Stimulated activated naive CD4-positive, alpha-beta T cell treated with Interleukin-2 at 50 U/mL for 16 hours (primary cell): ENCODE data around the gene ART4.
A peak's percentile ranks its signal among the peaks of the same experiment; 100 is the strongest.

ENCODE experiments used
- DNase-seq: peaks from one replicate; lab custom pipeline; 2025; lab: John Stamatoyannopoulos, UW

The ART4 gene

GRCh38 chr12:14843425-14843887, at the start of gene ART4:
Gene ART4 (minus strand): TSS chr12:14843526. CDS start chr12:14843113, 413 bp downstream.
- no peak for DNase-seq

GRCh38 chr12:14892726-14893505, 49.6 kb upstream of the ART4 start:
- no peak for DNase-seq

GRCh38 chr12:14890701-14891100, 47.4 kb upstream of the ART4 start:
- no peak for DNase-seq

- no peak for DNase-seq
Measured at GRCh38 chr12:14886271-14886670, 42.9 kb upstream of the ART4 start.

- no peak for DNase-seq
Measured at GRCh38 chr12:14885718-14886221, 42.4 kb upstream of the ART4 start, which contains the start of gene MGP. Gene MGP (minus strand): TSS chr12:14885854. CDS start chr12:14885791, 63 bp downstream.

- peak; percentile 63 for DNase-seq
Measured at GRCh38 chr12:14884458-14884878, 41.1 kb upstream of the ART4 start.

- DNase-seq, result no peak
Measured at GRCh38 chr12:14883686-14884085, 40.4 kb upstream of the ART4 start.

GRCh38 chr12:14880890-14881453, 37.6 kb upstream of the ART4 start:
- DNase-seq, result no peak

- DNase-seq, result no peak
Measured at GRCh38 chr12:14879222-14879933, 36.1 kb upstream of the ART4 start.

GRCh38 chr12:14878488-14878887, 35.2 kb upstream of the ART4 start:
- no peak for DNase-seq

- DNase-seq, result no peak
Measured at GRCh38 chr12:14876833-14877232, 33.5 kb upstream of the ART4 start.

- DNase-seq, result no peak
Measured at GRCh38 chr12:14874882-14875281, 31.6 kb upstream of the ART4 start.

- no peak for DNase-seq
Measured at GRCh38 chr12:14873440-14874185, 30.3 kb upstream of the ART4 start.

- no peak for DNase-seq
Measured at GRCh38 chr12:14871886-14872285, 28.6 kb upstream of the ART4 start.

- DNase-seq, result no peak
Measured at GRCh38 chr12:14871247-14871646, 27.9 kb upstream of the ART4 start.

GRCh38 chr12:14868916-14869506, 25.7 kb upstream of the ART4 start:
- no peak for DNase-seq

GRCh38 chr12:14860490-14860889, 17.2 kb upstream of the ART4 start:
- DNase-seq, result no peak

GRCh38 chr12:14858513-14858912, 15.2 kb upstream of the ART4 start:
- no peak for DNase-seq

- no peak for DNase-seq
Measured at GRCh38 chr12:14854586-14855183, 11.4 kb upstream of the ART4 start.

GRCh38 chr12:14853961-14854360, 10.6 kb upstream of the ART4 start:
- no peak for DNase-seq

- no peak for DNase-seq
Measured at GRCh38 chr12:14852880-14853279, 9.6 kb upstream of the ART4 start.
